Activated CD4-positive, alpha-beta T cell treated with anti-CD3 and anti-CD28 coated beads for 36 hours (primary cell): ENCODE results near the gene REV1. TPM values are rescaled to one million over a fixed set of nuclear protein-coding genes. Genes with fewer than 3 reads are reported as not detected.
A peak's percentile ranks its signal among the peaks of the same experiment; 100 is the strongest.
"Not testable (repeated sequence)": the region's sequence is repeated elsewhere in the genome, so short reads cannot be mapped to it uniquely, and the experiment has no call there.

Experiments used
- ATAC-seq: fragments of 200-7000 bp; cut with Tn5 transposase; one replicate; pipeline ENCODE4 v1.10.0; 2021; ENCODE audit warnings: mild to moderate bottlenecking, moderate library complexity
- CTCF ChIA-PET: fragments of 350-600 bp; sonication (Branson Sonifier 250); formaldehyde crosslinking; loops from one replicate; lab custom pipeline; 2021; ENCODE audit warnings: antibody characterized with exemption; lab: Charles Lee
- POLR2A ChIA-PET: fragments of 350-600 bp; sonication (Branson Sonifier 250); formaldehyde crosslinking; loops from one replicate; lab custom pipeline; 2021; ENCODE audit warnings: antibody characterized with exemption, inconsistent platforms; lab: Charles Lee
- DNase-seq: peaks from one replicate; pipeline ENCODE4 v3.0.0-alpha.2; 2020
- H3K27ac Mint-ChIP-seq: one replicate; pipeline ENCODE4 v1.8.0; 2021; ENCODE audit warnings: mixed read lengths
- H3K27me3 Mint-ChIP-seq: one replicate; pipeline ENCODE4 v1.8.0; 2021; ENCODE audit warnings: mixed read lengths
- H3K36me3 Mint-ChIP-seq: one replicate; pipeline ENCODE4 v1.8.0; 2021; ENCODE audit warnings: low read depth, mixed read lengths
- H3K4me1 Mint-ChIP-seq: one replicate; pipeline ENCODE4 v1.8.0; 2021; ENCODE audit warnings: mixed read lengths
- H3K4me3 Mint-ChIP-seq: one replicate; pipeline ENCODE4 v1.8.0; 2021; ENCODE audit warnings: mild to moderate bottlenecking, moderate library complexity, mixed read lengths
- H3K9me3 Mint-ChIP-seq: one replicate; pipeline ENCODE4 v1.8.0; 2021; ENCODE audit warnings: low read depth, mixed read lengths
- intact Hi-C, 2 experiments: fragments of 100-400 bp; cut with DNase I in 1 of 2; cut with micrococcal nuclease in 1 of 2; formaldehyde crosslinking; loops; one replicate each; pipeline versions ENCODE4 v1.14.2 to v1.15.1; 2022 to 2024; cut with DNase I, micrococcal nuclease
- total RNA-seq, 2 experiments: library from RNA; stranded (reverse); gene quantifications; one replicate each; pipeline ENCODE4 v1.2.3, GENCODE V29; 2021

The REV1 gene
- total RNA-seq, 2 experiments from 2014 or later: 30.0 to 38.2 TPM

DNA sequence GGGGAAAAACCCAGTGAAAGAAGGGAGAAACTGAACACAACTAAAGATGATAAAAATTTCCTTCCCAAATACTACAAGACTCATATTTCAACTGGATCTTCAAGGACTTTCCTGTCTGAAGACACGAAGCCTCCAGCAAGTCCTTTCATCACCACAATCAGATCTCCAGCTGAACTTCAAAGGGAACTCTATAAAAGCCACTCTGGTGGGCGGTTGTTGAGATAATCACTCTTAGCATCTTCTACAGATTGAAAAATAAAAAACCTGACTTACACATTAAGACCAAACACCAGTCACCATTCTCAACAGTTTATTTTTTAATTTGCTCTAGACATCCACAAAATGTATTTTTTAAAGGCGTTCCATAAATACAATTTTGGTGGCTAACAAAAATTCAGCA, 4.4 kb downstream of the REV1 start:
- ChIA-PET CTCF (no interaction called here), POLR2A (interaction anchor here (0.6 kb wide), 1 partner anchor 92 kb away, joined by 3 read pairs; no protein-coding TSS in a partner anchor)
- H3K4me3 Mint-ChIP-seq: no peak overlapping the region
- no peaks in the 10 kb centered on the region for H3K9me3 Mint-ChIP-seq
- peaks cover 58% of the 10 kb centered on the region for H3K4me1 Mint-ChIP-seq
- peaks cover 20% of the 10 kb centered on the region for H3K36me3 Mint-ChIP-seq
- no peak overlapping the region for H3K27ac Mint-ChIP-seq
- H3K27me3 Mint-ChIP-seq: no peaks in the 10 kb centered on the region
- no peak for ATAC-seq
- no peak for DNase-seq
- intact Hi-C loops: loop anchor here (5.0 to 10.0 kb wide), 3 partner anchors 303 to 831 kb away; partner anchors contain the start of genes LIPT1 (in 1 of the 2), MITD1 (in 1 of the 2), MRPL30 (in 1 of the 2) and TSGA10 (in 1 of the 2)

DNA sequence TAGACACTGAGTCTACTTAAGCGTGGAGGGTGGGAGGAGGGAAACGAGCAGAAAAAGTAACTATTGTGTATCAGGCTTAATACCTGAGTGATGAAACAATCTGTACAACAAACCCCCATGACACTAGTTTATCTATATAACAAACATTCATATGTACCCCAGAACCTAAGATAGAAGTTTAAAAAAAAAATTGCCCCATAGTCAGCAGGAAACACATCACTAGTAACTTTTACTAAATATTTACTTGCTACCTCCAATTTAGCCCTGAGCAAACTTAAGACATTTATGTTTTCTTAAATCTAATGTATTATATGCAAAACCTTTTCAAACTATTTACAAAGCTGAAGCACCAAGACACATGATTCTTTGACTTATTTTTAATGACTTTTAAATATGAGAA, 5.6 kb downstream of the REV1 start:
- DNase-seq (no peak), ATAC-seq (no peak)
- ChIA-PET CTCF (no interaction called here), POLR2A (no interaction called here)
- no peaks in the 10 kb centered on the region for H3K9me3 Mint-ChIP-seq
- H3K36me3 Mint-ChIP-seq: peaks cover 20% of the 10 kb centered on the region
- H3K4me3 Mint-ChIP-seq: no peak overlapping the region
- intact Hi-C loops: loop anchor here (10.0 kb wide), 2 partner anchors 329 to 829 kb away; partner anchors contain the start of genes LIPT1 (in 1 of the 2) and TSGA10 (in 1 of the 2)
- peaks cover 68% of the 10 kb centered on the region for H3K4me1 Mint-ChIP-seq
- no peaks in the 10 kb centered on the region for H3K27me3 Mint-ChIP-seq
- no peak overlapping the region for H3K27ac Mint-ChIP-seq

DNA sequence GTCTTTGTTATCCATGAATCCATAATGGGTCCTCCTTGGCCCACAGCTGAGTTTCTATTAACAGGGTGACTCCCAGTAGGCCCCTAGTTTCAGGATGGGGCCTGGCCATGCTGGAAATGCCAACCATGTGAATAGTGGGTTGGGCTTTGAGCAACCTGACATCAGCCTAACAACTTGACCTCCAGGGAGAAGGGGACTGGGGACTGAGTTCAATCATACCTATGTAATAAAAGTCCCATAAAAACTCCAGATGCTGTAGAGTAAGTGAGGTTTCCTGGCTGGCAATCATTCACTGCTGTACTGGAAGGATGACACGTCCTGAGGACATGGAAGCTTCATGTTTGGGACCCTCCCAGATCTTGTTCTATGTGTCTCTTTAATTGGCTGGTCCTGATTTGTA, 7.9 kb downstream of the REV1 start:
- Mint-ChIP-seq H3K9me3 (no peaks in the 10 kb centered on the region), H3K27ac (no peak overlapping the region), H3K4me1 (peaks cover 64% of the 10 kb centered on the region), H3K4me3 (no peak overlapping the region), H3K27me3 (no peaks in the 10 kb centered on the region), H3K36me3 (peaks cover 14% of the 10 kb centered on the region)
- intact Hi-C loops: loop anchor here (10.0 kb wide), 2 partner anchors 327 to 827 kb away; partner anchors contain the start of genes LIPT1 (in 1 of the 2) and TSGA10 (in 1 of the 2)
- DNase-seq (no peak), ATAC-seq (peak; percentile 44)
- CTCF ChIA-PET: interaction anchor here (0.8 to 1.6 kb wide), 2 partner anchors 9 kb away, joined by 3 to 4 read pairs; no protein-coding TSS in a partner anchor
- POLR2A ChIA-PET: interaction anchor here (0.6 kb wide), 1 partner anchor 35 kb away, joined by 8 read pairs; no protein-coding TSS in a partner anchor

DNA sequence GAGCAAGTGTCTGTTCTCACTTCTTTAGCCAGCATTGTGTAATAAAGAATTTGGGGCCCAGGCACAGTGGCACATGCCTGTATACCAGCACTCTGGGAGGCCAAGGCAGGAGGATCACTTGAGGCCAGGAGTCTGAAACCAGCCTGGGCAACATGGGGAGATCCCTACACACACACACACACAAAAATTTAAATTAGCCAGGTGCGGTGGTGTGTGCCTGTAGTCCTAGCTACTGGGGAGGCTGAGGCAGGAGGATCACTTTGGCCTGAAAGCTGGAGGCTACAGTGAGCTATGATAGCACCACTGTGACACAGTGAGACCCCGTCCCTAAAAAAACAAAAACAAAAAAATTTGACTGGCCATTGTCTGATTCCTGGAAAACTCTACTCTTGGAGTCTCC, 8.3 kb downstream of the REV1 start:
- POLR2A ChIA-PET: interaction anchor here (0.6 kb wide), 1 partner anchor 34 kb away, joined by 8 read pairs; no protein-coding TSS in a partner anchor
- no peak overlapping the region for H3K27ac Mint-ChIP-seq
- CTCF ChIA-PET: interaction anchor here (0.5 to 1.6 kb wide), 2 partner anchors 9 to 63 kb away, joined by 3 to 4 read pairs; no protein-coding TSS in a partner anchor
- no peaks in the 10 kb centered on the region for H3K9me3 Mint-ChIP-seq
- H3K4me3 Mint-ChIP-seq: no peak overlapping the region
- H3K27me3 Mint-ChIP-seq: no peaks in the 10 kb centered on the region
- H3K36me3 Mint-ChIP-seq: peaks cover 12% of the 10 kb centered on the region
- peaks cover 64% of the 10 kb centered on the region for H3K4me1 Mint-ChIP-seq
- ATAC-seq: no peak
- intact Hi-C loops: loop anchor here (10.0 kb wide), 2 partner anchors 327 to 827 kb away; partner anchors contain the start of genes LIPT1 (in 1 of the 2) and TSGA10 (in 1 of the 2)
- no peak for DNase-seq

DNA sequence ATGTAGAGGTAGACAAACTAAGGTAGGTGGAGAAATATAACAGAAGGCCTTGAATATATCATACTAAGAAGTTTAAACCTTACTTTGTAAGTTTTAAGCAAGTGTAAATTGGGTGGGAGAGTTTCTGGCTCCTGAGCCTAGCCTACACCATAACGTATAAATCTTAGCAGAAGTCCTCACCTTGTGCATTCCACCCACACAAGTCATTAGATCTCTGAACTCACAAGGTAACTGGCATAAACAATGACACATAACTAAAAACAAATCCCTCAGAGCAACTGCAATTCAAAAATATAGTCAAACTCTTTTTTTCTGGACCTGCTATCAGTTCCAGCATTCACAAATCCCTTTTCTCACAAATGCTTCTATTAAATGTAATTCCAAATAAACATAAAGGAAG, 9.4 kb downstream of the REV1 start:
- POLR2A ChIA-PET: no interaction called here
- no peak overlapping the region for H3K27ac Mint-ChIP-seq
- intact Hi-C loops: loop anchor here (10.0 kb wide), 2 partner anchors 326 to 826 kb away; partner anchors contain the start of genes LIPT1 (in 1 of the 2) and TSGA10 (in 1 of the 2)
- no peak overlapping the region for H3K4me3 Mint-ChIP-seq
- CTCF ChIA-PET: no interaction called here
- peaks cover 59% of the 10 kb centered on the region for H3K4me1 Mint-ChIP-seq
- no peak for ATAC-seq
- no peaks in the 10 kb centered on the region for H3K27me3 Mint-ChIP-seq
- no peaks in the 10 kb centered on the region for H3K9me3 Mint-ChIP-seq
- peaks cover 8% of the 10 kb centered on the region for H3K36me3 Mint-ChIP-seq
- DNase-seq: no peak

DNA sequence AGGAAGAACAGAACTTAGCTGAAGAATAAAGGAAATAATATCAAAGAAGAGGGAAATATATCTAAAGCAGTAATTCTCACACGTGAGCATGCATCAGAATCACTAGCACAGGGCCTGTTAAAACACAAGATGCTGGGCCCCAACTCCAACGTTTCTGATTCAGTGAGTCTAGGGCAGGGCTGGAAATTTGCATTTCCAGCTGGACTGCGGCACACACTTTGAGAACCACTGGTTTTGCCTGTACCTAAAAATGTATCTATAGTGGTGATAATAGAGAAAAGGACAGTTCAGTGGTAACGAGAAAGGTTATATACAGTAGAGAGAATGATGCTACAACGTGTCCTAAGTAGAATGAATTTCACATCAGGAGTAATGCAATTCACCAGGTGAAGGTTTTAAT, 11.2 kb downstream of the REV1 start:
- ChIA-PET CTCF (interaction anchor here (0.5 kb wide), 1 partner anchor 1824 kb away, joined by 3 read pairs; no protein-coding TSS in a partner anchor), POLR2A (interaction anchor here (0.5 kb wide), 1 partner anchor 177 kb away, joined by 5 read pairs; no protein-coding TSS in a partner anchor)
- peaks cover 61% of the 10 kb centered on the region for H3K4me1 Mint-ChIP-seq
- no peaks in the 10 kb centered on the region for H3K9me3 Mint-ChIP-seq
- DNase-seq: no peak
- H3K27me3 Mint-ChIP-seq: no peaks in the 10 kb centered on the region
- H3K4me3 Mint-ChIP-seq: no peak overlapping the region
- intact Hi-C loops: no loop called here
- H3K36me3 Mint-ChIP-seq: peaks cover 8% of the 10 kb centered on the region
- no peak for ATAC-seq
- no peak overlapping the region for H3K27ac Mint-ChIP-seq

DNA sequence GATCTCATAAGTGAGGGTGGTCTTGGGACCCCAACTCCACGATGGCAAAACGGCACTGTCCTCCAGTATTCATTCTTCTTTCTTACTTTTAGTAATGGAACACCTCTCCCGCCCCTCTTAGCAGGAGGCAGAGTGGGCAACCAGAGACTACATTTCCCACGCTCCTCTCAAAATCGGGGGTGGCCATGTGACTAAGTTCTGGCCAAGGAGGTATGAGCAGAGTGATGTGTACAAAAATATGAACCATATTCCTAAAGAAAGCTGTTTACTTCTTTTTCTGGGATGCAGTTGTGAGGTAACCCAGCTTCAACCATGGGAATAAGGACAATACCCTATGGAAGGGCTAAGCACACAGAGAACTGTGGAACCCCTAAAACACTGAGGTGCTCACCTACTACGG, 12.8 kb downstream of the REV1 start:
- Mint-ChIP-seq H3K4me3 (no peak overlapping the region), H3K4me1 (peaks cover 68% of the 10 kb centered on the region), H3K9me3 (no peaks in the 10 kb centered on the region), H3K27ac (no peak overlapping the region), H3K27me3 (no peaks in the 10 kb centered on the region), H3K36me3 (peaks cover 8% of the 10 kb centered on the region)
- ChIA-PET CTCF (interaction anchor here (0.6 kb wide), 1 partner anchor 10 kb away, joined by 3 read pairs; no protein-coding TSS in a partner anchor), POLR2A (no interaction called here)
- intact Hi-C loops: no loop called here
- DNase-seq: no peak
- no peak for ATAC-seq

DNA sequence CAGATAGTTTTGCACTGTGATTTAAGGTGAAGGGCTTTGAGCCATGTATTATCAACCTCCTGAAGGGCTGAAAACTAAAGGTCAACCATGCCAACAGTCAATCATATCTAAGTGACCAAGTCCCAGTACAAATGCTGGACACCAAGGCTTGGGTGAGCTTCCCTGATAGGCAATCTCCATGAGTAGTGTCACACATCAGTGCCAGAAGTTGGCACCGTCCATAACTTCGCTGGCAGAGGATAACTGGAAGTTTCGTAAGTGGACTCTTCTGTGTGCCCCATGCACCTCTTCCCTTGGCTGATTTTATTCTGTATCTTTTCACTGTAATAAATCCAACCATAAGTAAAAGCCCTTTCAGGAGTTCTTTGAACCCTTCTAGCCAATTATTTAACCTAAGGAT, 13.2 kb downstream of the REV1 start:
- ChIA-PET CTCF (no interaction called here), POLR2A (no interaction called here)
- Mint-ChIP-seq H3K4me3 (no peak overlapping the region), H3K27ac (no peak overlapping the region), H3K27me3 (no peaks in the 10 kb centered on the region), H3K4me1 (peaks cover 63% of the 10 kb centered on the region), H3K36me3 (peaks cover 8% of the 10 kb centered on the region), H3K9me3 (peaks cover under 1% of the 10 kb centered on the region)
- intact Hi-C loops: no loop called here
- DNase-seq: no peak
- no peak for ATAC-seq

DNA sequence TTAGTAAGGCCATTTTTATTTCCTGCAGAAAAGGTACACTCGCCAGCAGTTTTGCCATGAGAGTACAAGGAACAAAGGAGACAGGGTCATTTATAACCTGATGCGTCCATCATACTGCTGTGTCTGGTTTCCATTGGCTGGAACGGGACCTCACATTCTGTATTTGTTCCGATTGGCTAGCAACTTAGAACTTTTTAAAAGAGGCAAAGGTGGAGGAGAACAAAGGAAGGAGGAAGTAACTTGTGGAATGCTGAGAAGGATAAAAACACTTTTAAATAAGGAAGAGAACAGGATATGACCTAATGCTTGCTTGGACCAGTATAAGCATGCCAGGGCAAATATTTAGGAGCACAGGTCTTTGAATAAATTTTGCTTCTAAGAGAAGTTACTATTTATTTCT, 14.7 kb downstream of the REV1 start:
- H3K27ac Mint-ChIP-seq, POLR2A ChIA-PET, H3K9me3 Mint-ChIP-seq, H3K4me3 Mint-ChIP-seq, ATAC-seq, H3K27me3 Mint-ChIP-seq, intact Hi-C loops, DNase-seq: not testable (repeated sequence)
- CTCF ChIA-PET: interaction anchor here (1.0 kb wide), 1 partner anchor 15 kb away, joined by 3 read pairs; the partner anchor contains the start of gene REV1
- H3K36me3 Mint-ChIP-seq: peaks cover 16% of the 10 kb centered on the region
- H3K4me1 Mint-ChIP-seq: peaks cover 51% of the 10 kb centered on the region

DNA sequence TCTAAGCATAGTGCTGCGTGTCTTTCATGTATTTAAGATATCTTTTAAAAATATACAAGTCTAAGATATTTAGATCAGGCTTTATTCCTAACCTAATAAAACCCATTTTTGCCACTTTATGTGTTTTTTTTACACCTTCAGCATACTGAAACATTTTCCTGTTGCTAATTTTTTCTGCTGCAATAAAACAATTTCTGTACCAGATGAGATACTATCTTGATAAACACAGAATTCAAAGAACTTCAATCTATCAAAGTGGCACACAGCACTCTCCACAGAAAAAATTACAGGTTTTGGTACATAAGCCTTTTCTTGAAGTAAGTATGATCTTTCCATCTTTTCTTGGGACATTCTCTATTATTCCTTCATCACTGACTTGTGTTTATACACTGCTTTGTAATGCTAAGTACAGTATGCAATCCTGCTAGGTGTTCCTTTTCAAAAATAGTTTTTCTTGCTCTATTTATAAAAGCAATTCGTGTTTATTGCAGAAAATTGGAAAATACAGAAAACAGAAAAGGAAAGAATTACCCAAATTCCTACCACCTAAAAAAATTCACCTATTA, 16.2 kb downstream of the REV1 start:
- Mint-ChIP-seq H3K36me3 (peaks cover 16% of the 10 kb centered on the region), H3K27me3 (no peaks in the 10 kb centered on the region), H3K27ac (no peak overlapping the region), H3K4me3 (no peak overlapping the region), H3K9me3 (peaks cover 2% of the 10 kb centered on the region), H3K4me1 (peaks cover 46% of the 10 kb centered on the region)
- DNase-seq (no peak), ATAC-seq (no peak)
- POLR2A ChIA-PET: no interaction called here
- intact Hi-C loops: no loop called here
- CTCF ChIA-PET: interaction anchor here (1.3 kb wide), 1 partner anchor 8 kb away, joined by 4 read pairs; no protein-coding TSS in a partner anchor

DNA sequence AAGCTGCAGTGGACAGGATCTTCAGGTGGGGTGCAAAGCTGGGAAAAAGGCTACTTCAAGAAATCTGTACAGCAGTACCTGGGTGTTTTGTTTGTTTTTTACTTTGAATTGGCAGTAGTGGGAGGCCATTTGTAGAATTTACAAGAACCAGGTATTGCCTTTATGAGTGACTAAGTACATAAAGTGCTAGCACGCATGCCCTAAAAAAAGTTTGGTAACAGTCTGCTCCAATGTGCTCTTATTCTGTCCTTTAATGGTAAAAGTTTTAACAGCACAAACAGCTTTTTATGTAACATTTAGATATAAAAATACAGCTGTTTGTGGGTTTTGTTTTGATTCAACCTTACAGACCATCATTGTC, 17.2 kb downstream of the REV1 start:
- intact Hi-C loops: no loop called here
- POLR2A ChIA-PET: no interaction called here
- Mint-ChIP-seq H3K27me3 (no peaks in the 10 kb centered on the region), H3K9me3 (peaks cover 2% of the 10 kb centered on the region), H3K4me3 (no peak overlapping the region), H3K36me3 (peaks cover 16% of the 10 kb centered on the region), H3K27ac (no peak overlapping the region), H3K4me1 (peaks cover 44% of the 10 kb centered on the region)
- CTCF ChIA-PET: interaction anchor here (0.6 to 1.3 kb wide), 3 partner anchors 9 to 46 kb away, joined by 3 to 4 read pairs (median 4); no protein-coding TSS in a partner anchor
- DNase-seq: no peak
- ATAC-seq: no peak
